GM12878 (cell line): ENCODE measurements around the gene MAP4K2. TPM values are rescaled to one million over a fixed set of nuclear protein-coding genes. Genes with fewer than 3 reads are reported as not detected.

ENCODE experiments used
- ATAC-seq: fragments of 200-7000 bp; cut with Tn5 transposase; 3 replicates; pipeline ENCODE4 v1.9.1; 2020; ENCODE audit warnings: mild to moderate bottlenecking, moderate library complexity
- BruUV-seq: library from RNA; stranded (reverse); fragments of 400-500 nt; replicated peaks from 2 replicates; lab custom pipeline; 2021; lab: Mats Ljungman, UMichigan
- CTCF ChIA-PET: fragments of 300-600 bp; sonication (Branson Sonifier 250); formaldehyde crosslinking; extraction: SDS; loops from one replicate; lab custom pipeline; 2021; ENCODE audit warnings: inconsistent platforms; lab: Yijun Ruan, JAX
- POLR2A ChIA-PET: fragments of 350-600 bp; formaldehyde crosslinking; extraction: SDS; loops from one replicate; lab custom pipeline; 2021; ENCODE audit warnings: inconsistent platforms; lab: Charles Lee
- RAD21 ChIA-PET: fragments of 300-600 bp; sonication (Branson Sonifier 250); formaldehyde crosslinking; loops from one replicate; lab custom pipeline; 2023; ENCODE audit warnings: antibody characterized with exemption; ENCODE audit not compliant: unreplicated experiment; lab: Charles Lee
- SMC1A ChIA-PET: fragments of 300-600 bp; sonication (Branson Sonifier 250); formaldehyde crosslinking; loops from one replicate; lab custom pipeline; 2023; ENCODE audit not compliant: unreplicated experiment, uncharacterized antibody; lab: Charles Lee
- DNase-seq: peaks from one replicate; pipeline ENCODE4 v3.0.0-alpha.2; 2011; ENCODE audit warnings: low read depth, low spot score
- FAIRE-seq: peaks from 3 replicates; lab custom pipeline; 2011; peaks lifted over from hg19 to GRCh38; lab: Jason Lieb, UNC
- H2AFZ ChIP-seq: 2 replicates; pipeline ENCODE4 v1.6.0; 2011; ENCODE audit warnings: low read depth, low read length, control low read depth; ENCODE audit not compliant: control insufficient read depth
- H3K27ac ChIP-seq: 2 replicates; pipeline ENCODE4 v1.5.1; 2011; ENCODE audit warnings: control low read depth; ENCODE audit not compliant: control insufficient read depth, insufficient read depth
- H3K27me3 ChIP-seq, 2 experiments: replicated peaks in 1 of 2; 2 replicates each; pipeline versions ENCODE4 v1.6.0 to v1.6.1; 2011; ENCODE audit warnings: low read length in 1 of 2; ENCODE audit not compliant: control insufficient read depth in 2 of 2, insufficient read depth in 2 of 2
- H3K36me3 ChIP-seq, 2 experiments: 2 replicates each; pipeline ENCODE4 v1.5.1; 2011; ENCODE audit warnings: low read length in 1 of 2; ENCODE audit not compliant: control insufficient read depth in 2 of 2, insufficient read depth in 2 of 2
- H3K4me1 ChIP-seq: 2 replicates; pipeline ENCODE4 v1.6.1; 2011; ENCODE audit warnings: mild to moderate bottlenecking, low read length, moderate library complexity, mixed read lengths; ENCODE audit not compliant: control insufficient read depth, insufficient read depth
- H3K4me2 ChIP-seq: 2 replicates; pipeline ENCODE4 v1.6.0; 2011; ENCODE audit warnings: control low read depth; ENCODE audit not compliant: control insufficient read depth, insufficient read depth
- H3K4me3 ChIP-seq: fragments of 200-600 bp; sonication (generic); 2 replicates; pipeline ENCODE4 v1.5.1; 2016
- H3K79me2 ChIP-seq: 2 replicates; pipeline ENCODE4 v1.6.0; 2011; ENCODE audit warnings: low read length; ENCODE audit not compliant: control insufficient read depth, insufficient read depth
- H3K9ac ChIP-seq: 2 replicates; pipeline ENCODE4 v1.8.0; 2011; ENCODE audit warnings: low read length, control low read depth, mixed read lengths; ENCODE audit not compliant: control insufficient read depth, insufficient read depth
- H3K9me3 ChIP-seq: replicated peaks from 3 replicates; pipeline ENCODE4 v1.5.1; 2011; ENCODE audit warnings: mild to moderate bottlenecking, low read length; ENCODE audit not compliant: control insufficient read depth, insufficient read depth
- H4K20me1 ChIP-seq: 2 replicates; pipeline ENCODE4 v1.6.0; 2011; ENCODE audit not compliant: control insufficient read depth, insufficient read depth
- BHLHE40 ChIP-seq, 2 experiments: fragments of 450-650 bp in 1 of 2; IDR thresholded peaks; 2 replicates each; pipeline ENCODE4 v1.6.1; 2011 to 2017; ENCODE audit warnings: low read depth in 2 of 2, borderline replicate concordance in 1 of 2, improper control_type of control experiment in 1 of 2, low read length in 1 of 2, mild to moderate bottlenecking in 1 of 2
- CREM ChIP-seq: IDR thresholded peaks from 2 replicates; pipeline ENCODE4 v1.6.1; 2014; ENCODE audit warnings: antibody characterized with exemption, low read depth
- JUNB ChIP-seq: IDR thresholded peaks from 2 replicates; pipeline ENCODE4 v1.6.1; 2016; ENCODE audit warnings: antibody characterized with exemption, mild to moderate bottlenecking
- NFXL1 ChIP-seq: fragments of 450-650 bp; IDR thresholded peaks from 2 replicates; pipeline ENCODE4 v1.6.1; 2017; ENCODE audit warnings: antibody characterized with exemption, mild to moderate bottlenecking, borderline replicate concordance
- RAD21 ChIP-seq: IDR thresholded peaks from 2 replicates; pipeline ENCODE4 v1.6.1; 2011; ENCODE audit warnings: mild to moderate bottlenecking, low read depth, low read length, moderate library complexity; ENCODE audit not compliant: insufficient read depth
- SRF ChIP-seq, 2 experiments: IDR thresholded peaks; 2 replicates each; pipeline ENCODE4 v1.6.1; 2011; ENCODE audit warnings: low read depth in 2 of 2, low read length in 2 of 2, mild to moderate bottlenecking in 1 of 2, moderate library complexity in 1 of 2
- STAT3 ChIP-seq: IDR thresholded peaks from 2 replicates; pipeline ENCODE4 v1.6.1; 2011; ENCODE audit warnings: low read depth, low read length, improper control_type of control experiment
- YY1 ChIP-seq: IDR thresholded peaks from 2 replicates; pipeline ENCODE4 v1.6.1; 2011; ENCODE audit warnings: low read depth, mild to moderate bottlenecking, low read length
- WGBS: methylation state at CpG from one replicate; pipeline ENCODE4 v1.1.6; 2016; ENCODE audit warnings: low lambda C conversion rate; ENCODE audit not compliant: insufficient replicate concordance, insufficient coverage; ENCODE audit errors: missing lambda C conversion rate; 5-methylcytosine and 5-hydroxymethylcytosine counted together
- in situ Hi-C: fragments of 300-500 bp; cut with MboI; formaldehyde crosslinking; loops from 9 replicates; pipeline ENCODE4 v1.14.3; 2018; ENCODE audit warnings: mixed read lengths
- intact Hi-C: fragments of 100-400 bp; cut with micrococcal nuclease; formaldehyde crosslinking; loops from one replicate; pipeline ENCODE4 v1.14.2; 2022; ENCODE audit not compliant: unreplicated experiment
- polyA plus RNA-seq, 11 experiments: library from polyadenylated mRNA; depleted of rRNA in 4 of 11; unstranded in 6 of 11; stranded (reverse) in 5 of 11; fragments of >200 nt; fragmentation: Nextera tagmentation in 4 of 11; fragmentation: Illumina TruSeq in 1 of 11; extraction: Ambion mirVana in 4 of 11; extraction: Trizol in 1 of 11; gene quantifications; 1 replicate in 1 of 11; 2 replicates in 10 of 11; pipeline versions ENCODE4 v1.2.1 to v1.2.3, GENCODE V29; 2011 to 2016; ENCODE audit warnings: inconsistent platforms in 2 of 11, missing spikeins in 2 of 11, low read depth in 1 of 11
- total RNA-seq, 4 experiments: library from RNA; depleted of rRNA in 3 of 4; stranded (reverse); fragments of >200 nt in 3 of 4; fragmentation: Illumina TruSeq in 1 of 4; extraction: Trizol in 1 of 4; gene quantifications; 2 replicates each; pipeline versions ENCODE4 v1.2.1 to v1.2.3, GENCODE V29; 2013 to 2021
- TF ChIP-seq, protein P1 (sequence below): fragments of 450-650 bp; formaldehyde crosslinking; IDR thresholded peaks from 2 replicates; pipeline ENCODE4 v1.5.0; 2022; ENCODE audit warnings: mild to moderate bottlenecking, missing genetic modification characterization
- TF ChIP-seq, protein P2 (sequence below): fragments of 450-650 bp; IDR thresholded peaks from 2 replicates; pipeline ENCODE4 v1.6.1; 2016; ENCODE audit warnings: mild to moderate bottlenecking, moderate library complexity, borderline replicate concordance
- TF ChIP-seq, protein P3 (sequence below): fragments of 450-650 bp; formaldehyde crosslinking; IDR thresholded peaks from 2 replicates; pipeline ENCODE4 v1.4.0; 2022; ENCODE audit warnings: mild to moderate bottlenecking, moderate library complexity

MAP4K2 gene
- total and polyA plus RNA-seq, 10 of the 15 experiments (the other 5 are each of a cell fraction or from before 2014, with no cell fraction given): 0.98 to 78.1 (median 48.9) TPM

DNA sequence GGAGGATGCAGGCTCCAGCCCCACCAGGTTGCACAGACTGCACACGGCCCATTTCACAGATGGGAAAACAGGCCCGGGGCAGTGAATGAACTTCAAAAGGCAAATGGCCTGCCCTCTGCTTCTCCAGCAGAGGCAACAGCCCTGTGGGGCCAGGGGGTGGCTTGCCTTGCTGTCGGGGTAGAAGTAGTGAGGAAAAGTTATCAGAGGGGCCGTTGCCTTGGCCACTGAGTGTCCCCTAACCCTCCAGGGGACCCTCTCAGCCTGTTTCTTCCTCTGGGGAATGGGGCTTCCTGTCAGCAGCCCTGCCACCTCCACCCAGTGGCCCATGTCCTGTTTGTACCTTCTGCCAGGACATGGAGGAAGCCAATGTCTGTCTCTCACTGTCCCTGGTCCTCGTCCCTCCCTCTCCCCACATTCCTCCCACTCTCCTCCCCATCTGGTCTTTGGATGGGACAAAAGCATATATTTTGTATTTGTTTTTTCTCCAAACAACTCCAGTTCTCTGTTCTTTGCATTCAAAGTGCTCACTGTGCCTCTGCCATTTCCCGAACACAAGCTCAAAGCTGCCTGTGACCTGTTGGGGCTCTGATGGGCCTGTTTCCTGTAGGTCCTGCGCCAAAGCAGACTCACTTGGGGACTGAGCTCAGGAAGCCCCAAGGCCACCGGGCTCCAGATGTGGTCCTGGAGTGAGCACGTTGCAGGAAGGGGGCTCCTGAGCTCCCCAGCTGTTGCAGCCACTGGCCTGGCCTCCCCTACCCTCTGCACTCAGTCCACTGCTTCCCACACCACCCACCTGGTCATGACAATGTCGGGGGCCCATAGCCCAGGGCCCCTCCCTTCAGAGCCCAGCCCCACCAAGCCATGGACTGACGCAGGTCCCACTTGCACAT, 9.5 kb downstream of the MAP4K2 start:
- H3K79me2 ChIP-seq: no peaks in the 10 kb centered on the region
- no TSS peak for BruUV-seq
- no peak overlapping the region for H3K4me2 ChIP-seq
- no peak overlapping the region for H3K27ac ChIP-seq
- intact Hi-C loops (no loop called here), in situ Hi-C loops (no loop called here)
- WGBS: 74% methylated on average over 11 of the region's 11 CpGs
- ATAC-seq: no peak
- ChIA-PET CTCF (interaction anchor here (0.8 to 1.1 kb wide), 2 partner anchors 9 to 11 kb away, joined by 3 to 5 read pairs; no protein-coding TSS in a partner anchor), POLR2A (no interaction called here), RAD21 (no interaction called here), SMC1A (interaction anchor here (0.9 to 1.1 kb wide), 2 partner anchors 8 to 55 kb away, joined by 3 to 4 read pairs; no protein-coding TSS in a partner anchor)
- no peaks in the 10 kb centered on the region for H3K9me3 ChIP-seq
- no peaks in the 10 kb centered on the region for H4K20me1 ChIP-seq
- DNase-seq: no peak
- H3K4me3 ChIP-seq: no peak overlapping the region
- H3K9ac ChIP-seq: no peak overlapping the region
- no peak overlapping the region for H2AFZ ChIP-seq
- no peaks in the 10 kb centered on the region for H3K4me1 ChIP-seq
- no peak for FAIRE-seq
- no peaks in the 10 kb centered on the region for H3K27me3 ChIP-seq
- H3K36me3 ChIP-seq: peaks cover 5 to 20% of the 10 kb centered on the region in 2 experiments; a peak in 3 of 4 replicates
- TF ChIP-seq YY1 (no peak), STAT3 (no peak), RAD21 (no peak), SRF (IDR thresholded peaks at IDR 0.05; ENCODE audit: low read depth in 2 of 2, low read length in 2 of 2) (no peak), BHLHE40 (IDR thresholded peaks at IDR 0.05; ENCODE audit: borderline replicate concordance in 1 of 2, low read depth in 2 of 2, low read length in 1 of 2) (no peak), NFXL1 (no peak), CREM (no peak), JUNB (no peak)
- TF ChIP-seq, protein P1, sequence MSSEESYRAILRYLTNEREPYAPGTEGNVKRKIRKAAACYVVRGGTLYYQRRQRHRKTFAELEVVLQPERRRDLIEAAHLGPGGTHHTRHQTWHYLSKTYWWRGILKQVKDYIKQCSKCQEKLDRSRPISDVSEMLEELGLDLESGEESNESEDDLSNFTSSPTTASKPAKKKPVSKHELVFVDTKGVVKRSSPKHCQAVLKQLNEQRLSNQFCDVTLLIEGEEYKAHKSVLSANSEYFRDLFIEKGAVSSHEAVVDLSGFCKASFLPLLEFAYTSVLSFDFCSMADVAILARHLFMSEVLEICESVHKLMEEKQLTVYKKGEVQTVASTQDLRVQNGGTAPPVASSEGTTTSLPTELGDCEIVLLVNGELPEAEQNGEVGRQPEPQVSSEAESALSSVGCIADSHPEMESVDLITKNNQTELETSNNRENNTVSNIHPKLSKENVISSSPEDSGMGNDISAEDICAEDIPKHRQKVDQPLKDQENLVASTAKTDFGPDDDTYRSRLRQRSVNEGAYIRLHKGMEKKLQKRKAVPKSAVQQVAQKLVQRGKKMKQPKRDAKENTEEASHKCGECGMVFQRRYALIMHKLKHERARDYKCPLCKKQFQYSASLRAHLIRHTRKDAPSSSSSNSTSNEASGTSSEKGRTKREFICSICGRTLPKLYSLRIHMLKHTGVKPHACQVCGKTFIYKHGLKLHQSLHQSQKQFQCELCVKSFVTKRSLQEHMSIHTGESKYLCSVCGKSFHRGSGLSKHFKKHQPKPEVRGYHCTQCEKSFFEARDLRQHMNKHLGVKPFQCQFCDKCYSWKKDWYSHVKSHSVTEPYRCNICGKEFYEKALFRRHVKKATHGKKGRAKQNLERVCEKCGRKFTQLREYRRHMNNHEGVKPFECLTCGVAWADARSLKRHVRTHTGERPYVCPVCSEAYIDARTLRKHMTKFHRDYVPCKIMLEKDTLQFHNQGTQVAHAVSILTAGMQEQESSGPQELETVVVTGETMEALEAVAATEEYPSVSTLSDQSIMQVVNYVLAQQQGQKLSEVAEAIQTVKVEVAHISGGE (CRISPR knock-in tag): no peak
- TF ChIP-seq, protein P2, sequence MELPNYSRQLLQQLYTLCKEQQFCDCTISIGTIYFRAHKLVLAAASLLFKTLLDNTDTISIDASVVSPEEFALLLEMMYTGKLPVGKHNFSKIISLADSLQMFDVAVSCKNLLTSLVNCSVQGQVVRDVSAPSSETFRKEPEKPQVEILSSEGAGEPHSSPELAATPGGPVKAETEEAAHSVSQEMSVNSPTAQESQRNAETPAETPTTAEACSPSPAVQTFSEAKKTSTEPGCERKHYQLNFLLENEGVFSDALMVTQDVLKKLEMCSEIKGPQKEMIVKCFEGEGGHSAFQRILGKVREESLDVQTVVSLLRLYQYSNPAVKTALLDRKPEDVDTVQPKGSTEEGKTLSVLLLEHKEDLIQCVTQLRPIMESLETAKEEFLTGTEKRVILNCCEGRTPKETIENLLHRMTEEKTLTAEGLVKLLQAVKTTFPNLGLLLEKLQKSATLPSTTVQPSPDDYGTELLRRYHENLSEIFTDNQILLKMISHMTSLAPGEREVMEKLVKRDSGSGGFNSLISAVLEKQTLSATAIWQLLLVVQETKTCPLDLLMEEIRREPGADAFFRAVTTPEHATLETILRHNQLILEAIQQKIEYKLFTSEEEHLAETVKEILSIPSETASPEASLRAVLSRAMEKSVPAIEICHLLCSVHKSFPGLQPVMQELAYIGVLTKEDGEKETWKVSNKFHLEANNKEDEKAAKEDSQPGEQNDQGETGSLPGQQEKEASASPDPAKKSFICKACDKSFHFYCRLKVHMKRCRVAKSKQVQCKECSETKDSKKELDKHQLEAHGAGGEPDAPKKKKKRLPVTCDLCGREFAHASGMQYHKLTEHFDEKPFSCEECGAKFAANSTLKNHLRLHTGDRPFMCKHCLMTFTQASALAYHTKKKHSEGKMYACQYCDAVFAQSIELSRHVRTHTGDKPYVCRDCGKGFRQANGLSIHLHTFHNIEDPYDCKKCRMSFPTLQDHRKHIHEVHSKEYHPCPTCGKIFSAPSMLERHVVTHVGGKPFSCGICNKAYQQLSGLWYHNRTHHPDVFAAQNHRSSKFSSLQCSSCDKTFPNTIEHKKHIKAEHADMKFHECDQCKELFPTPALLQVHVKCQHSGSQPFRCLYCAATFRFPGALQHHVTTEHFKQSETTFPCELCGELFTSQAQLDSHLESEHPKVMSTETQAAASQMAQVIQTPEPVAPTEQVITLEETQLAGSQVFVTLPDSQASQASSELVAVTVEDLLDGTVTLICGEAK: no peak
- TF ChIP-seq, protein P3, sequence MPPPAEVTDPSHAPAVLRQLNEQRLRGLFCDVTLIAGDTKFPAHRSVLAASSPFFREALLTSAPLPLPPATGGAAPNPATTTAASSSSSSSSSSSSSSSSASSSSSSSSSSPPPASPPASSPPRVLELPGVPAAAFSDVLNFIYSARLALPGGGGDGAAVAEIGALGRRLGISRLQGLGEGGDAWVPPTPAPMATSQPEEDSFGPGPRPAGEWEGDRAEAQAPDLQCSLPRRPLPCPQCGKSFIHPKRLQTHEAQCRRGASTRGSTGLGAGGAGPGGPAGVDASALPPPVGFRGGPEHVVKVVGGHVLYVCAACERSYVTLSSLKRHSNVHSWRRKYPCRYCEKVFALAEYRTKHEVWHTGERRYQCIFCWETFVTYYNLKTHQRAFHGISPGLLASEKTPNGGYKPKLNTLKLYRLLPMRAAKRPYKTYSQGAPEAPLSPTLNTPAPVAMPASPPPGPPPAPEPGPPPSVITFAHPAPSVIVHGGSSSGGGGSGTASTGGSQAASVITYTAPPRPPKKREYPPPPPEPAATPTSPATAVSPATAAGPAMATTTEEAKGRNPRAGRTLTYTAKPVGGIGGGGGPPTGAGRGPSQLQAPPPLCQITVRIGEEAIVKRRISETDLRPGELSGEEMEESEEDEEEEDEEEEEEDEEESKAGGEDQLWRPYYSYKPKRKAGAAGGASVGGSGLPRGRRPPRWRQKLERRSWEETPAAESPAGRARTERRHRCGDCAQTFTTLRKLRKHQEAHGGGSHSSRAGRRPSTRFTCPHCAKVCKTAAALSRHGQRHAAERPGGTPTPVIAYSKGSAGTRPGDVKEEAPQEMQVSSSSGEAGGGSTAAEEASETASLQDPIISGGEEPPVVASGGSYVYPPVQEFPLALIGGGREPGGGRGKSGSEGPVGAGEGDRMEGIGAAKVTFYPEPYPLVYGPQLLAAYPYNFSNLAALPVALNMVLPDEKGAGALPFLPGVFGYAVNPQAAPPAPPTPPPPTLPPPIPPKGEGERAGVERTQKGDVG: no peak
